Left ventricle myocardium inferior (tissue), 1 donor: ENCODE data around the gene AQP12A. TPM values are rescaled to one million over a fixed set of nuclear protein-coding genes. Genes with fewer than 3 reads are reported as not detected.

Source experiments
- DNase-seq: peaks from one replicate; pipeline ENCODE4 v3.0.0-alpha.2; 2020
- H3K27ac ChIP-seq: fragments of 200-600 bp; replicated peaks from 2 replicates; pipeline ENCODE4 v1.8.0; 2021
- H3K27me3 ChIP-seq: fragments of 200-600 bp; 2 replicates; pipeline ENCODE4 v1.8.0; 2021; ENCODE audit warnings: low read depth
- H3K36me3 ChIP-seq: fragments of 200-600 bp; 2 replicates; pipeline ENCODE4 v1.8.0; 2021
- H3K4me1 ChIP-seq: fragments of 200-600 bp; 2 replicates; pipeline ENCODE4 v1.8.0; 2021
- H3K4me3 ChIP-seq: fragments of 200-600 bp; 2 replicates; pipeline ENCODE4 v1.8.0; 2021; ENCODE audit warnings: mild to moderate bottlenecking, moderate library complexity
- H3K9me3 ChIP-seq: fragments of 200-600 bp; replicated peaks from 2 replicates; pipeline ENCODE4 v1.8.0; 2021
- CTCF ChIP-seq: fragments of 200-600 bp; IDR thresholded peaks from 2 replicates; pipeline ENCODE4 v1.8.0; 2021; ENCODE audit warnings: antibody characterized with exemption, mild to moderate bottlenecking, borderline replicate concordance
- intact Hi-C: fragments of 100-400 bp; cut with micrococcal nuclease; formaldehyde crosslinking; loops from one replicate; pipeline ENCODE4 v1.11.0; 2022
- total RNA-seq: library from RNA; stranded (reverse); fragmentation: NEBNext Ultra II Directional; extraction: Animal tissue kit (Norgen Biotek cat#: 25700); gene quantifications from one replicate; pipeline ENCODE4 v1.2.1, GENCODE V29; 2021
- donor health status: DM: no; HTN: yes; CAD: no; lungs with severe emphysema.

The AQP12A gene
- total RNA-seq, 1 donor from 2014 or later: not detected

DNA sequence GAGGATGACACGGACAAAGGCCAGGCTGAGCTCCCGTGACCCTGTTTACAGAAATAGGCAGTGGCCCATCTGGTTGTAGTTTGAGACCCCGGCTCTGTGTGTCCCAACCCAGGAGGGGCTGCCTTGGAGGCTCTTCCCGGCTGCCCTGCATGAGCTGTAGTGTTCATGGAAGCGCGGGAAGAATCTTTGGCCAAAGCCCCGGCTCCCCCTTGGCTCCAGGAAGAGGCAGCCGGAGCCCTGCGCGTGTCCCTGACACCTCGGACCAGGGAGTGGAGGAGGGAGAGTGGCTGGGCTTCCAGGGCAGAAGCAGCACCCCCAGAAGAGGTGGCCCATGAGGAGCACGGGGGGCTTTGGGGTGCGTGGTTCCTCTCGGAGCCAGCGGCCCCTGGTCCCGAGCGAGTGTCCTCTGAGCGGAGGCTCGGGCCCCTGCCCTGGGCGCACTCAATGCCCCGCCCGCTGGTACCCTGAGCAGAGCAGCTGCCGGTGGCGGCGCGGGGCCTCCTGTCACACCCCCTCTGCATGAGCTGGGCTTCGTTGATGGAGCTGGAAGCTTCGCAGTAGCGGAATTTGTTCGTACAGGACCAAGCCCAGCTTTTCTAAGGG lies 44.7 kb upstream of the AQP12A start:
- Histone ChIP-seq H3K4me3 (no peak overlapping the region), H3K27ac (no peak overlapping the region), H3K9me3 (no peaks in the 10 kb centered on the region), H3K27me3 (peaks cover 97% of the 10 kb centered on the region), H3K4me1 (no peaks in the 10 kb centered on the region), H3K36me3 (no peaks in the 10 kb centered on the region)
- no peak for TF ChIP-seq CTCF
- intact Hi-C loops: no loop called here
- no peak for DNase-seq

DNA sequence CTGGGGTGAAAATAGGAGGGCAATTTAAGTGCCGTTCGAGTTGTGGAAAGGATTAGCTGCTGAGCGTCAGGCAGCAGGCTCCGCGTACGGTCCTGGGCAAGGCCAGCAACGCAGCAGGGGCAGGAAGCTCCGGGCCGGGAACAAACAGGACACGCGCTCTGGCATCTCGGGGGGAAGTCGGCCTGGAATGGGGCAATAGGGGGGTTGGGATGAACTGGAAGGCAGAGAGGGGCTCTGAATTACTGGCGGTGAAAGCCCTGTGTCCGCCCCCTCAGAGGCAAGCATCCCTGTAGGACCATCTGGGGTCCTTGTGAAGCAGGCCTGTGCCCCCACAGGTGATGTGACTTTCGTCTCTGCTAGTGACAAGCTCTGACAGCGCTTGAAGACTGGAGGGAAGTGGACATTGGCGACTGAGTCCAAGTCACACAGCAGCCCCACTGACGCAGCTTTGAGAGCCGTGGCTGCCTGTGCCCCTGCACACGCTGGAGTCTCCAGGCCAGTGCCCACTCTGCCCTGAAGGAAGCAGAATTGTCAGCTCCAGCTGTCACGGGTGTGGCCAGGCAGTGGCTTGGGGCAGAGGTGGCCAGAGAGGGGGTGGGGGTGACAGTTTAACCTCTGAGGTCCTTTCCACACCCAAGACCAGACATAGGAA lies 44.0 kb upstream of the AQP12A start:
- Histone ChIP-seq H3K36me3 (no peaks in the 10 kb centered on the region), H3K27me3 (peaks cover 97% of the 10 kb centered on the region), H3K4me1 (no peaks in the 10 kb centered on the region), H3K9me3 (no peaks in the 10 kb centered on the region), H3K27ac (no peak overlapping the region), H3K4me3 (no peak overlapping the region)
- intact Hi-C loops: no loop called here
- DNase-seq: no peak
- TF ChIP-seq CTCF: no peak

- intact Hi-C loops: no loop called here
- Histone ChIP-seq H3K4me3 (no peak overlapping the region), H3K9me3 (no peaks in the 10 kb centered on the region), H3K27me3 (peaks cover 97% of the 10 kb centered on the region), H3K4me1 (no peaks in the 10 kb centered on the region), H3K27ac (no peak overlapping the region), H3K36me3 (no peaks in the 10 kb centered on the region)
- DNase-seq: no peak
- TF ChIP-seq CTCF: no peak
These were observed 43.5 kb upstream of the AQP12A start for GRCh38 chr2:240648155-240648649.

DNA sequence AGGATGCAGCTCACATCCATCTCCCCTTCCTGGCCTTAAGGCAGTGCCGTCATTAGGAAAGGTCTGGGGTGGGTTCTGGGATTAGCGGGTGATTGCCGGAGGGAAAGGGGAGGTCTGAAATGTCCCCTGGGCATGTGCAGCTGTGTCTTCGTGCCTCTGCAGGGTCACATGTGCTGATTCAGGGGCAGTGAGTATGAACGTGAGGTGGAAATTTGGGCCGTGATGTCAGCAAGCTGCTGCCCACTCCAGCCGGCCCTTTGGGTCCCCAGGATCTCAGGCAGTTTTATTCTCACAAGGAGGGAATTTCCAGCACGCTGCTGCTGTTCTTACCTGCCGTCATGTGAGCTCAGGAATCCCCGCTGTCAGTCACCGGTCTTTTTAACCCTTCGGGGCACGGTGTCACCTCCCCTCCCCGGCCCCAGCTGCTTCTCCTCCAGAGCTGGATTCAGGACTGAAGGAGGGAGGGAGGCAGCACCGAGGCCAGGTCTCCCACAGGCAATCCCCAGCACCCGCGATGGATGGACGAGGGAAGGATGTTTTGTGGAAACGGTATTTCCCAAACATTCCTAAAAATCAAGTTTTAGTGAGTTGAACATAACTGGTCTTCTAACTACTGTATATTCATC lies 42.9 kb upstream of the AQP12A start:
- no peaks in the 10 kb centered on the region for H3K9me3 ChIP-seq
- DNase-seq: no peak
- no peaks in the 10 kb centered on the region for H3K4me1 ChIP-seq
- no peak overlapping the region for H3K4me3 ChIP-seq
- no peak for TF ChIP-seq CTCF
- H3K36me3 ChIP-seq: no peaks in the 10 kb centered on the region
- H3K27me3 ChIP-seq: peaks cover 97% of the 10 kb centered on the region
- intact Hi-C loops: no loop called here
- H3K27ac ChIP-seq: no peak overlapping the region

DNA sequence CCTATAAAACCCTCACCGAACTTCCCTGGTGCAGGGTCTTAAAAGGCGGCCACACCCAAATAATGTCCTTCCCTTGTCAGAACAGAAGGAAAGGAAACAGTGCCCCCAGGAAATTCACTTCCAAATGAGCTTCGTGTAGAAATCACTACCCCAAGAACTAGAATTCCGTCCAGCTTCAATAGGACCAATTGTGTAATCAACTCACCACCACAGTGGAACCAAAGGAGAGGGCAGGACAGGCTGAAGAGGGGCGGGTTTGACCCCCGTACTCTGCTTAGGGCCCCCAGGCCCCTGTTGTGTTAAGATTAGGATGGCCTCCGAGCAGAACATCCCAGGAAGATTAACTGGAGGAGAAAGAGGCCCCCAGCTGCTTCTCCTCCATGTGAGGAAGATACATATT lies 42.3 kb upstream of the AQP12A start:
- no peaks in the 10 kb centered on the region for H3K36me3 ChIP-seq
- intact Hi-C loops: no loop called here
- H3K27ac ChIP-seq: no peak overlapping the region
- TF ChIP-seq CTCF: no peak
- no peaks in the 10 kb centered on the region for H3K4me1 ChIP-seq
- peaks cover 97% of the 10 kb centered on the region for H3K27me3 ChIP-seq
- no peak for DNase-seq
- no peak overlapping the region for H3K4me3 ChIP-seq
- H3K9me3 ChIP-seq: no peaks in the 10 kb centered on the region
